Neural cell (in vitro differentiated cells): ENCODE measurements around the gene MRPL44. TPM values are rescaled to one million over a fixed set of nuclear protein-coding genes. Genes with fewer than 3 reads are reported as not detected.

Experiments used
- H2AFZ ChIP-seq: fragments of 200-600, 300-800 bp; sonication (generic), shearing (Covaris generic); 2 replicates; pipeline ENCODE4 v1.6.0; 2014; ENCODE audit warnings: low read depth, mild to moderate bottlenecking, antibody characterized with exemption, low read length, moderate library complexity
- H3F3A ChIP-seq: fragments of 200-600 bp; shearing (Covaris generic); 2 replicates; pipeline ENCODE4 v1.6.1; 2016; ENCODE audit warnings: mild to moderate bottlenecking, moderate library complexity, mixed read lengths, antibody characterized with exemption, low read length; ENCODE audit not compliant: insufficient read depth, poor library complexity, severe bottlenecking
- H3K27ac ChIP-seq: fragments of 200-600, 300-800 bp; sonication (generic), shearing (Covaris generic); 2 replicates; pipeline ENCODE4 v1.5.1; 2014; ENCODE audit warnings: mild to moderate bottlenecking, low read length, moderate library complexity
- H3K27me3 ChIP-seq: fragments of 300-800, 200-600 bp; sonication (generic), shearing (Covaris generic); 2 replicates; pipeline ENCODE4 v1.6.0; 2014; ENCODE audit warnings: mild to moderate bottlenecking, low read depth, low read length, moderate library complexity; ENCODE audit not compliant: insufficient read depth
- H3K36me3 ChIP-seq: fragments of 300-800, 200-600 bp; sonication (generic), shearing (Covaris generic); 2 replicates; pipeline ENCODE4 v1.5.1; 2014; ENCODE audit warnings: mild to moderate bottlenecking, antibody characterized with exemption, low read length, moderate library complexity; ENCODE audit not compliant: insufficient read depth
- H3K4me2 ChIP-seq: fragments of 300-800, 200-600 bp; sonication (generic), shearing (Covaris generic); 2 replicates; pipeline ENCODE4 v1.6.0; 2014; ENCODE audit warnings: mild to moderate bottlenecking, low read length
- H3K4me3 ChIP-seq: fragments of 300-800, 200-600 bp; sonication (generic), shearing (Covaris generic); 2 replicates; pipeline ENCODE4 v1.5.1; 2014; ENCODE audit warnings: mild to moderate bottlenecking, low read length, moderate library complexity
- H3K79me2 ChIP-seq: fragments of 200-600 bp; shearing (Covaris generic); replicated peaks from 2 replicates; pipeline ENCODE4 v1.6.0; 2014; ENCODE audit warnings: mild to moderate bottlenecking, low read length, moderate library complexity; ENCODE audit not compliant: insufficient read depth
- H3K9ac ChIP-seq: fragments of 300-800, 200-600 bp; sonication (generic), shearing (Covaris generic); 2 replicates; pipeline ENCODE4 v1.6.1; 2016; ENCODE audit warnings: mild to moderate bottlenecking, low read length, mixed read lengths
- H3K9me2 ChIP-seq: fragments of 200-600 bp; shearing (Covaris generic); 2 replicates; pipeline ENCODE4 v1.6.1; 2016; ENCODE audit warnings: mild to moderate bottlenecking, low read length, mixed read lengths; ENCODE audit not compliant: insufficient read depth
- H3K9me3 ChIP-seq: fragments of 200-600, 300-800 bp; sonication (generic), shearing (Covaris generic); 2 replicates; pipeline ENCODE4 v1.6.1; 2016; ENCODE audit warnings: mild to moderate bottlenecking, mixed run types, low read length, moderate library complexity, mixed read lengths
- H4K20me1 ChIP-seq: fragments of 200-600 bp; shearing (Covaris generic); 2 replicates; pipeline ENCODE4 v1.6.1; 2016; ENCODE audit warnings: mild to moderate bottlenecking, mixed run types; ENCODE audit not compliant: insufficient read depth
- CTCF ChIP-seq: fragments of 450-650 bp; IDR thresholded peaks from 2 replicates; pipeline ENCODE4 v1.5.1; 2014; ENCODE audit warnings: antibody characterized with exemption, mild to moderate bottlenecking, moderate library complexity; ENCODE audit not compliant: poor library complexity, severe bottlenecking
- EP300 ChIP-seq: fragments of 450-650 bp; conservative IDR thresholded peaks from 2 replicates; pipeline ENCODE4 v1.6.1; 2014; ENCODE audit warnings: antibody characterized with exemption, mild to moderate bottlenecking, moderate library complexity; ENCODE audit not compliant: poor library complexity, severe bottlenecking
- EZH2 ChIP-seq: fragments of 200-600, 300-800 bp; shearing (Covaris generic), sonication (generic); IDR thresholded peaks from 2 replicates; pipeline ENCODE4 v1.6.1; 2014; ENCODE audit warnings: antibody characterized with exemption, low read length, borderline replicate concordance, mild to moderate bottlenecking; ENCODE audit not compliant: insufficient read depth, poor library complexity, severe bottlenecking
- MXI1 ChIP-seq: fragments of 450-650 bp; conservative IDR thresholded peaks from 2 replicates; pipeline ENCODE4 v1.6.1; 2014; ENCODE audit warnings: antibody characterized with exemption, mild to moderate bottlenecking; ENCODE audit not compliant: poor library complexity, severe bottlenecking
- POLR2AphosphoS5 ChIP-seq: IDR thresholded peaks from 2 replicates; pipeline ENCODE4 v1.6.1; 2012
- RAD21 ChIP-seq: fragments of 450-650 bp; conservative IDR thresholded peaks from 2 replicates; pipeline ENCODE4 v1.6.1; 2014; ENCODE audit warnings: antibody characterized with exemption, mild to moderate bottlenecking, moderate library complexity
- SMC3 ChIP-seq: fragments of 450-650 bp; conservative IDR thresholded peaks from 2 replicates; pipeline ENCODE4 v1.6.1; 2014; ENCODE audit warnings: antibody characterized with exemption, mild to moderate bottlenecking, moderate library complexity; ENCODE audit not compliant: poor library complexity
- TAF1 ChIP-seq: IDR thresholded peaks from 2 replicates; pipeline ENCODE4 v1.6.1; 2012; ENCODE audit warnings: low read depth
- polyA plus RNA-seq: library from polyadenylated mRNA; depleted of rRNA; stranded (reverse); fragments of >200 nt; gene quantifications from 2 replicates; pipeline ENCODE4 v1.2.3, GENCODE V29; 2014
- TF ChIP-seq, protein P1 (sequence below): IDR thresholded peaks from 2 replicates; pipeline ENCODE4 v1.6.1; 2012; ENCODE audit warnings: borderline replicate concordance

Gene MRPL44
- polyA plus RNA-seq, 1 donor from 2014 or later: 70.6 TPM

GRCh38 chr2:223978451-223978850 lies 21.2 kb downstream of the MRPL44 start:
- TF ChIP-seq RAD21: no peak
- no peak for TF ChIP-seq MXI1
- no peak for TF ChIP-seq EZH2
- TF ChIP-seq, protein P1, sequence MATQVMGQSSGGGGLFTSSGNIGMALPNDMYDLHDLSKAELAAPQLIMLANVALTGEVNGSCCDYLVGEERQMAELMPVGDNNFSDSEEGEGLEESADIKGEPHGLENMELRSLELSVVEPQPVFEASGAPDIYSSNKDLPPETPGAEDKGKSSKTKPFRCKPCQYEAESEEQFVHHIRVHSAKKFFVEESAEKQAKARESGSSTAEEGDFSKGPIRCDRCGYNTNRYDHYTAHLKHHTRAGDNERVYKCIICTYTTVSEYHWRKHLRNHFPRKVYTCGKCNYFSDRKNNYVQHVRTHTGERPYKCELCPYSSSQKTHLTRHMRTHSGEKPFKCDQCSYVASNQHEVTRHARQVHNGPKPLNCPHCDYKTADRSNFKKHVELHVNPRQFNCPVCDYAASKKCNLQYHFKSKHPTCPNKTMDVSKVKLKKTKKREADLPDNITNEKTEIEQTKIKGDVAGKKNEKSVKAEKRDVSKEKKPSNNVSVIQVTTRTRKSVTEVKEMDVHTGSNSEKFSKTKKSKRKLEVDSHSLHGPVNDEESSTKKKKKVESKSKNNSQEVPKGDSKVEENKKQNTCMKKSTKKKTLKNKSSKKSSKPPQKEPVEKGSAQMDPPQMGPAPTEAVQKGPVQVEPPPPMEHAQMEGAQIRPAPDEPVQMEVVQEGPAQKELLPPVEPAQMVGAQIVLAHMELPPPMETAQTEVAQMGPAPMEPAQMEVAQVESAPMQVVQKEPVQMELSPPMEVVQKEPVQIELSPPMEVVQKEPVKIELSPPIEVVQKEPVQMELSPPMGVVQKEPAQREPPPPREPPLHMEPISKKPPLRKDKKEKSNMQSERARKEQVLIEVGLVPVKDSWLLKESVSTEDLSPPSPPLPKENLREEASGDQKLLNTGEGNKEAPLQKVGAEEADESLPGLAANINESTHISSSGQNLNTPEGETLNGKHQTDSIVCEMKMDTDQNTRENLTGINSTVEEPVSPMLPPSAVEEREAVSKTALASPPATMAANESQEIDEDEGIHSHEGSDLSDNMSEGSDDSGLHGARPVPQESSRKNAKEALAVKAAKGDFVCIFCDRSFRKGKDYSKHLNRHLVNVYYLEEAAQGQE: no peak
- TF ChIP-seq SMC3: no peak
- TF ChIP-seq CTCF: no peak
- no peak for TF ChIP-seq TAF1
- Histone ChIP-seq H3K4me2 (no peak overlapping the region), H3K79me2 (no peaks in the 10 kb centered on the region), H3K27ac (no peak overlapping the region), H3K4me3 (no peak overlapping the region), H3K9me3 (no peaks in the 10 kb centered on the region), H4K20me1 (no peaks in the 10 kb centered on the region), H3K36me3 (no peaks in the 10 kb centered on the region), H3K9me2 (no peaks in the 10 kb centered on the region), H2AFZ (no peak overlapping the region), H3K9ac (no peak overlapping the region), H3K27me3 (no peaks in the 10 kb centered on the region), H3F3A (no peaks in the 10 kb centered on the region)

DNA sequence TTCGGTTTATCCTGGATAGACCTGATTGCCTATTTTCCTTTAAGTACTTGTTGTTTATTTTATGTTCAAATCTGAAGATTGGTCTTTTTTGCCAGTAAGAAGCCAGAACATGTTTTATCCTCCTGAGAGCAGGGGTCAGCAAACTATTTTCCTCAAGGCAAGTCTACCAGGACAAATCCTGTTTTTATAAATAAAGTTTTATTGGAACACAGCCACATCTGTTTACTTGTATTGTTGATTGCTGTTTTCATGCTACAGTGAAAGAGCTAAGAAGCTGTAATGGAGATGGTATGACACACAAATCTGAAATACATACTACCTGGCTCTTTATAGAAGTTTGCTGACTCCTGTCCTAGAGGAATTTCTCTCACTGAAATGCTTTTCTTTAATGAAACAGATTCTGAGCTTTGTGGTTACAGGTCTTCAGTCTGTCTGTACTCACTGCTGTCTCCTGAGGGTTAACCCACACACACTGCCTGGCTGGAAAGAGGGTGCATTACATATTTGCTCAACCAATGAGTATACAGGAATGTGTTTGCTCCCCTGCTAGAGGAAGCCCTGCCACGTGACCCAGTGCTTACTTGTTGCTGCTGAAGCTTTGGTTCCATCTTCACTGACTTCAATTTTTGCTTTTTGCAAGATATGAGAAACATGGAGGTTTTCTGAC lies 22.6 kb downstream of the MRPL44 start:
- H3K9me2 ChIP-seq: no peaks in the 10 kb centered on the region
- H4K20me1 ChIP-seq: no peaks in the 10 kb centered on the region
- TF ChIP-seq TAF1: no peak
- no peak overlapping the region for H2AFZ ChIP-seq
- H3K79me2 ChIP-seq: no peaks in the 10 kb centered on the region
- H3K27ac ChIP-seq: no peak overlapping the region
- H3K9me3 ChIP-seq: no peaks in the 10 kb centered on the region
- H3K4me2 ChIP-seq: no peak overlapping the region
- H3F3A ChIP-seq: no peaks in the 10 kb centered on the region
- H3K27me3 ChIP-seq: no peaks in the 10 kb centered on the region
- H3K9ac ChIP-seq: no peak overlapping the region
- peaks cover 5% of the 10 kb centered on the region for H3K36me3 ChIP-seq
- no peak overlapping the region for H3K4me3 ChIP-seq

DNA sequence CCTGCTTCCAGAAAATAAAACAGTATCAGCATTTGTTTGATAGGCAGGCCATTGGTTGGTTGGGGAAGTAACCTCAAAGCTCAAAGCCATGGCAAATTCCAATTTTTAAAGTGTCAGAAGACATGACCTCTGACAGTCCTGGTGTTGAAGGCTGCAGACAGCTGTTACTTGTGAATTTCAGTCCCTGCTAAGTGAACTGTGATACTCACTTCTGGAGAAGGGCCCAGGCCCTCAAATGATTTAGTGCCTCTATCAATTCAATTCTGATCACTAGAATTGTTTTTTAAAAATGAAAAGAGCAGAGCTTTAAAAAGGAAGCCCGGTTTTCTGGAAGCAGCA lies 23.1 kb downstream of the MRPL44 start:
- no peak overlapping the region for H3K4me2 ChIP-seq
- no peaks in the 10 kb centered on the region for H3K79me2 ChIP-seq
- no peaks in the 10 kb centered on the region for H3K27me3 ChIP-seq
- TF ChIP-seq RAD21 (no peak), MXI1 (no peak), EZH2 (no peak), POLR2AphosphoS5 (no peak), SMC3 (no peak), EP300 (no peak), CTCF (no peak), TAF1 (no peak)
- TF ChIP-seq, protein P1: no peak
- H3F3A ChIP-seq: no peaks in the 10 kb centered on the region
- H3K9me2 ChIP-seq: no peaks in the 10 kb centered on the region
- peaks cover 5% of the 10 kb centered on the region for H3K36me3 ChIP-seq
- no peak overlapping the region for H3K9ac ChIP-seq
- H4K20me1 ChIP-seq: no peaks in the 10 kb centered on the region
- no peak overlapping the region for H3K4me3 ChIP-seq
- H2AFZ ChIP-seq: no peak overlapping the region
- H3K27ac ChIP-seq: no peak overlapping the region
- H3K9me3 ChIP-seq: no peaks in the 10 kb centered on the region
